HT1080 (cell line): ENCODE measurements around the gene TSPOAP1. TPM values are rescaled to one million over a fixed set of nuclear protein-coding genes. Genes with fewer than 3 reads are reported as not detected.
A peak's percentile ranks its signal among the peaks of the same experiment; 100 is the strongest.

Experiments
- DNase-seq: peaks from one replicate; pipeline ENCODE4 v3.0.0-alpha.2; 2015; ENCODE audit warnings: low read depth
- total RNA-seq: library from RNA; depleted of rRNA; stranded (reverse); fragments of >200 nt; shearing (Covaris generic); gene quantifications from 2 replicates; pipeline ENCODE4 v1.2.3, GENCODE V29; 2014

TSPOAP1 gene
- total RNA-seq, 1 experiment from 2014 or later, result 2.3 TPM

DNA sequence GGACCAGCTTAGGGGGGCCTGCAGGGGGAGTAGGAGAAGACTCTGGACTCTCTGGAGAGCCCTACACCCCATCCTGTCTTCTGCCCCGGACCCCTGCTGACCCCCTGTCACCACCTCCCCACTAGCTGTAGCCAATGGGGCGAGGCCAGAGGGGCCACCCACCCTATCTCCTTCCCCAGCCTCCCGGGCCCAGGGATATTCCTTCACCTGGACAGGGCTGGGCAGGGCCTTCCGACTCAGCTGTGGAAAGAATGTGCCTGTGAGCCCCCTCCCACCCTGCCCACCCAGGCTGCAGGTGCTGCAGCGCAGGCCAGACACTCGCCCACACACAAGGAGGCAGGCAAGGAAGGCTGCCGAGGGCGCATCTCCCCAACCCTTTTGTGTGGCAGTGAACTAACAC lies 23.0 kb downstream of the TSPOAP1 start:
- DNase-seq, result no peak

DNA sequence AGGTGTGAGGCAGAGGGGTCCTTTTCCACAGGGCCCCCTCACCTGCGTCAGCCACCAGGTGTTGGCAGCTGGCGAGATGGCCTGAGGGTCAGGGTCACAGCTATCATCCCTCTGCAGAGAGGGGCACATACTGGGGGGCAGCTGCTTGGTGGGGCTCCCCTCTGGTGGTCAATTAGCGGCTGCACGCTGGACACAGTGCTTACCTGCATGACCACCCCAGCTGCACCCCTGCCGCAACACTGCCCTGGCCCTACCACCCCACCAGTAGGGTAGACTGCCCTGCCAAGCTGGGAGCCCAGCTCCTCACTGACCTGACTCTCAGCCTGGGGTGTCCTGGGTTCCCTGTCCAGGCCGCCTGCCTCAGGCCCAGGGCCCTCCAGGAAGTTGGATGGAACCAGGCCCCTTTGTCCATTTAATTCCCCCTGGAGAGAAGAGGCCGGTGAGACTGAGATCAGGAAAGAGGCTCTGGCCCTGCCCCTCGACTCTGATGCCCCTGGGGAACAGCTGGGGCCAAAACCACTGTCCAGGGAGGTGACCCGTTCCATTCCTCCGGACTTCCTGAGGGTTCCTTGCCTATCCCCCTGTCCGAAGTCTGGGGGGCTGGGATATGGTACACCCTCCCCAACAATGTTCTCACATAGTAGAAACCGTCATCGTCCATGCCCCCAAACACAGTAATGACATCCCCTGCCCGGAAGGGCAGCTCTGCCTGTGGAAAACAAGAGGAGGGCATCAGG lies 23.7 kb downstream of the TSPOAP1 start:
- no peak for DNase-seq

- peak; percentile 49 for DNase-seq
These were observed 24.4 kb downstream of the TSPOAP1 start for GRCh38 chr17:58303971-58304749.

GRCh38 chr17:58302919-58303585 lies 25.5 kb downstream of the TSPOAP1 start:
- DNase-seq, result no peak

DNA sequence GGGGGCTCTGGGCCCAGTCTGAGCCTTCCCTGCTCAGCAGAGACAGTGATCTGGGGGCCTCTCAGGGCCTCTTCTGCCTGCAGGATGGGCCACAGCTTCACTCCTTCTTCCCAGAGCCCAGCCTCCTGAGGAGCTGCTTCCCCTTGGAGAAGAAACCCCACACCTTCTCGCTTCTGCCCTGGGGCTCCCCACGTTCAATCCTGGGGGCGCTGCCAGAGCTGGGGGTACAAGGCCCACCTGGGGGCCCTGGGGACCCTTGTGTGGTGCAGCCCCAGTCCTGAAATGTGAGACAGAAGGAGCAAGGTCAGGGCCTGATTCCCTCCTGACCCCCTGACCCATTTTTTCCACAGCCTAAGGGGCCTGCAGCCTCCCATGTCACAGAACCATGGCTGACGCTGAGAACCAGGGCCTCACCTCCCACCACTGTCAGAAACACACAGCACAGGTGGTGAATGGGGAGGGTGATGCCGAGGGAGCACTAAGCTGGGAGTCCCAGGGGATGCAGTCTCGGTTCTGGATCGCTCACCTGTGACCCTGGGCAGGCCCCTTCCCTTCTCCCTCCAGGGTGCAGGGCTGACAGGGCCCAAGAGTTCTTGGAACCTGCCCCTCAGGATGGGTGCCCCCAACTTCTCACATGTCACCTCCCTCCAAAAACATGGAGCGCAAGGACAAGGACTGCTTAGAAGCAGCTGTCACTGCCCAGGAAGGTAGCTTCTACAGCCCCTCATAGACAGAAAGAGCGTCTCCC lies 26.2 kb downstream of the TSPOAP1 start:
- no peak for DNase-seq

DNA sequence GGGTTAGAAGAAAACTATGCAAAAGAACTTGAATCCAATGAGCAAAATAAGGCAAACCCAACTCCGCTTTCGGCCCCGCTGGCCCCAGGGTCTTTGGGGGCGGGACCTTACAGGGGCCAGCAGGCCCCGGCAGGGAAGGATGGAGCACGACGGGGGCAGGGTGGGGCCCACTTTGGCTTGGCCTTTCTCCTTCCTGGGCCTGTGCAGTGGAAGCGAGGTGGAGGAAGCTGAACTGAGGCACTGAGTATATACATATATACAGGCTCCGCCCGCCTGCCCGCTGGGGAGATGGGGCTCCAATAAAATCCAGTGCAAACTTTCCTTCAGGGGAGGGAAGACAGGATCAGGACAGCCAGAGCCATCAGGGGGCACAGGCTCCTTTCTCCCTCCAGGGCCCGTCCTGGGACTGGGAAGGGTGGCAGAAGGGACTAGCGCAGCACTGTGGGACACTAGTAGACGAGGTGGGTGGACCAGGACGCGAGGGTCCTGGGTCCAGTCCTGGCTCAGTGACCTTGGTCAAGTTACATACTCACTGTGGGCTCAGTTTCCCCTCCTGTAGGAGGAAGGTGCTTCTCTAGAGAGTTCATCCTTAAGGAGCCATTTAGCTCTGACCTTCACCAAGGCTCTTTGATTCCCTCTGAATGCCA lies 27.0 kb downstream of the TSPOAP1 start:
- no peak for DNase-seq

- no peak for DNase-seq
These were observed 28.3 kb downstream of the TSPOAP1 start for GRCh38 chr17:58300336-58300735.

DNA sequence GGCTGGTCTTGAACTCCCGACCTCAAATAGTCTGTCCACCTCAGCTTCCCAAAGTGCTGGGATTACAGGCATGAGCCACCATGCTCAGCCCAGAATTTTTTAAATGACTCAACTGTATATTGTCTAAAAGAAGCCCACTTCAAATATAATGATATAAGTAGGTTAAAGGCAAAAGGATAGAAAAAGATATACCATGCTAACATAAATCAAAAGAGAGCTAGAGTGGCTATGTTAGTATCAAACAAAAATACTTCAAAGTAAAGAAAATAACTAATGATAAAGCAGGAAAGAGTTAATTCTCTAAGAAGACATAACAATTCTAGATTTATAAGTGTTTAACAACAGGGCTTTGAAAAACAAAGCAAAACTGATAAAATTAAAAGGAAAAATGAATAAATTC lies 34.6 kb downstream of the TSPOAP1 start:
- no peak for DNase-seq

DNA sequence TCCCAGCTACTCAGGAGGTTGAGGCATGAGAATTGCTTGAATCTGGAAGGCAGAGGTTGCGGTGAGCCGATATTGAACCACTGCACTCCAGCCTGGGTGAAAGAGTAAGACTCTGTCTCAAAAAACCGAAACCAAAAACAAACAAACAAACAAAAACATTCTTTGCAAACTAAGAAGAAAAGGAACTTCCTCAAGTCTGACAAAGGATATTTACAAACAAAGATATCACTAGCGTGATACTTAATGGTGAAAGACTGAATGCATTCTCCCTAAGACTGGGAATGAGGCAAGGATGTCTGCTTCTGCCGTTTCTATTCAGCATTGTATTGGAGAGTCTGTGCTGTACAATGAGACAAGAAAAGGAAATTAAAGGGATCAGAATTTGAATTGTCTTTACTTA lies 37.3 kb downstream of the TSPOAP1 start:
- no peak for DNase-seq

DNA sequence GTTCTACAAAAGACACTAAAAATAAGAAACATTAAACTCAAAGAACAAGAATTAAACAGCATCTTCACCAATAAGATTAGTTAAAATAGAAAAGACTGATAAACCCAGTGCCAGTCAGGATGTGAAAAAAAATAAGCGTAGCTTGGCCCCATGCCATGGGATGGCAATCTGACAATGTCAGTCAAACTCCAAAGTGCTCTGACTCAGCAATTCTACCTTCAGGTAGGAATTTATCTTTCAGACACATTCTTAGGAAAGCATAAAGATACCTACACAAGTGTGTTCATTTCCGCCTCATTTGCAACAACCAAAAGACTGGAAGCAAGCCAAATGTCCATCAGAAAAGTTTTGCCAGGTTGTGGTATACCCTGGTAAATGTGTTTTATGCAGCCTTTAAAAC lies 38.7 kb downstream of the TSPOAP1 start:
- no peak for DNase-seq

DNA sequence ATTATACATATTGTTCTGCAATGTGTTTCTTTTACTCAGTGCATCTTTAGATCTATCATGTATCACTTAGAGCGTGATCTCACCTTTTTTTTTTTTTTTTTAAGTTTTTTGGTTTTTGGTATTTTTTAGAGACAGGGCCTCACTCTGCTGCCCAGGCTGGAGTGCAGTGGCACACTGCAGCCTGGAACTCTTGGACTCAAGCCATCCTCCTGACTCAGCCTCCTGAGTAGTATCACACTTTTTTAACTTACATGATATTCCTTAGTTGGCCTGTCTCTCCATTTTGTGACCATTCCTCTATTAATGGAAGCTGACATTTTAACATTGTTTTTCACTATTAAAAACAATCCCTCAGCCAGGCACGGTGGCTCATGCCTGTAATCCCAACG lies 43.2 kb downstream of the TSPOAP1 start:
- no peak for DNase-seq

DNA sequence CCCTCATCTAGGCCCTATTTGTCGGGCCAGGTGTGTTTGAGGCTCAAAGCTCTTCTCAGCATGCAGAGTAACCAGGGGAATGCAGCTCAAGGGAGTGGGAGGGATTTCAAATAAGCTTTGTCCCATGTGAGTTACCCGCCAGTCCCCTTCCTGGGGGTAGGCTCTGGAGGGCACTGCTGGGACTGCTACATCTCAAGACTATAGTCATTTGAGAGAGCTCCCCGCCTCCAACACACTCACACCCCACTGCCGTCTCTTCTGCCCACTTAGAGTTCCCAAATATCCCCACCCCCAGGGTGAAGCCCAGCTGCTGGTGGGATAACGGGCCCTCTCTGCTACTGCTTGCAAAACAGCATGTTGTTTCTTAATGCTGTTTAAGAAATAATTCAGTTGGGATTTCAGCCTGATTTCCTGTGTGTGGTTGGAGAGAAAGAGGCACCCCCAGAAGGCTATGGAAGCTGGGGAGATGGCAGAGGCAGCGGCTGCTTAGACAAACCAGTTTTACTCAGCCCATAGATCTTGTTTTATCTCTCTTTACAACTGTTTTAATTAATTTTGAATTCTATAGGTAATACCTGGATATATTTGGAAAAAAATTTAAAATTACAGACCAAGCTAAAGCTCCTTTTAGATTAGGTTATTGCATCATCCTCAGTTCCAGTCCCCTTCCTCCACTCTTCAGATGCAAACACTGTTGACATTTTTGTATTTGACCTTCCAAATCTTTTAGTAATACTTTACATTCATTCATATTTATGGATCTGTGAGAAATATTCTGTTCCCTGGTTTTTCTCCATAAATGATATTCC lies 43.8 kb downstream of the TSPOAP1 start:
- no peak for DNase-seq

DNA sequence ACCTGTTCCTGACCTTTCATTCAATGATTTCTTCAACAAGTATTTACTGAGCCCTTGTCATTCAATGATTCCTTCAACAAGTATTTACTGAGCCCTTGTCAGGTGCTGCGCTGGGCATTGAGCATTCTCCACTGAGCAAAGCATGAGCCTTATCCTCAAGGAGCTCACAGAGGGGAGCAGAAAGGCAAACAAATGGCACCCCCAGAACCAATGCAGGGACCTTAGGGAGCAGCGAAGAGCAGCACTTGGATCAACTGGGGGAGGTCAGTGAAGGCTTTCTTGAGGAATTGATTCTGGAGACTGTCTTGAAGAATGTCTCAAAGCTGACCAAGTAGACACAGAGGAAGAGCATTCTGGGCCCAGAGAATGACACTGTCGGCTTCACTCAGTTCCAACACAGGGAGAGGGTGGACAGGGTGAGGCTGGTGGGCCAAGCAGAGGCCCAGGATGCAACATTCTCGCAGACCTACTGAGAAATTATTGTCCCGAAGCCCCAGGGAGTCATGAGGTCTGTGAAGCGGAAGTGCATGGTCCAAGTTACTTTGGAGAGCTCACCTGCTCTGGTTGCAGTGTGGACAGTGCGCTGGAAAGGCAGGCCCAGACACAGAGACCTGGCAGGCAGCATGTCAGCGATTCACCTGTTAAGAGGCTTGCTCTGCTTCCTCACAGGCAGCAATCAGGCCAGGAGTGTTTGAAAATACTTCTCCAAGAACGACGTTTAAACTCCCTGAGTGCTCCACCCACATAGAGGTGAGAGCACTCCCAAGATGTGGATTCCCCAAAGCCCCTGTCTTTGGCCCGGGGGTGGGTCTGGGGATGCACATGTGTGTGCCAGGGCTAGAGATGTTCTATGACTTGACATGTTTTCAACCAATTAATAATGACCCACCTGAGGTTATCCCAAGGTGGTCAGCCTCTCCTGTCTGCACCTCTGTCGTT lies 44.7 kb downstream of the TSPOAP1 start:
- no peak for DNase-seq

GRCh38 chr17:58282442-58282841 lies 46.2 kb downstream of the TSPOAP1 start:
- DNase-seq, result no peak

DNA sequence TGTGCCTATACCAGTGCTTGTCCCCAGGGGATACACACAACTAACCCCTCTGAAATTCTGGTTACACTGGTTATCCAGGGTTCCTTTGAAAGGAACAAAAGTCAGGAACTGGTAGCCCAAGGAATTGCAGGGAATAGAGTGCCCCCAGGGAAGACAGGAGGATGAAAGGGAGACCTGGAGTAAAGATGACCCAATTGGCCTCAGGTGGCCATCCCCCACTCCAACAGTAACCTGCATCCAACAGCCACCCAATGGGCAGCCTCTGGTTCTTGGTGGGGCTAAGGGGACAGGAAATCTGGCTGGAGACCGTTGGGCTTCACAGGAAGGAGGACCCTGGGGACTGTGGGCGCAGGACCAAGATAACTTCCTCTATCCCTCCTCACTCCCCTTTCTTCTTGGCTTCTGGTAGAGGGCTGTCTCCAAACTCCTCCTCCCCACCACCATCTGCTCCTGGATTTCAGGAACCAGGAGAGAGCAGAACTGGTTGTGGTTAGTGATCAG lies 47.0 kb downstream of the TSPOAP1 start:
- no peak for DNase-seq

- no peak for DNase-seq
These were observed 47.9 kb downstream of the TSPOAP1 start, which contains the start of gene MPO for GRCh38 chr17:58280480-58281217. Gene MPO, minus strand, starts transcription at chr17:58280935. Its CDS starts 177 bp downstream, at chr17:58280758.

DNA sequence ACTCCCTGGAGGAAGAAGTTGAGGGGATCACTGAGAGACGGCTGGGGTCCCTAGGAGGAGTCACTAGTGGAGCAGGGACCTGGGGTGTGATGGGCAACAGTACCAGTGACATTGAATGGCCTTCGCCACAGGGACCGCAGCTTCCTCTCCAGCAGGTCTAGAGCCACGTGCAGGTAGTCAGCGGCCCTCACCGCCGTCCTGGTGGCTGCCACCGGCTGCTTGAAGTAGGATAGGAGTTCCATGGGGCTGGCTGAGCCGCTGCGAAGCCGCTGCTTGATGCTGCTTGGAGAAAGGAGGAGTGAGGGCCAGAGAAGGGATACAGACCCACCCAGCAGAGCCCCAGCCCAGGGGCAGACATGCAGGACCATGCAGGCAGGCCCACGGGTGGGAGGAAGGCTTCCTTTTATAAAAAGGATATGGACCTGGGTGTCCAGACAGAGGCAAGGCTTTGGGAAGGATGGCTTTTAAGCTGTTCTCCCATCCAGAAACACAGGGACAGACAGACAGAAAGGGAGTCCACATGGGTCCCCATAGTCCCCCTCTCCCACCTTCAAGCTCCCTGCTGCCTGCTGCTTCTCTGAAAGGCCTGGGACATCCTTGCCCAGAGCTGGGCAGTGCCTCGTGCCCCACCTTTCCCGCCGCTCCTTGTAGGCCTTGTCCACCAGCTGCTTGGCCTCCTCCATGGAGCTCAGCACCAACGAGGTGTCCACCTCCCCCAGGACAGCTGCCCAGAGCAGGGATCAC lies 48.7 kb downstream of the TSPOAP1 start:
- no peak for DNase-seq
